ENCODE data around the gene KRTAP1-1. TPM values are rescaled to one million over a fixed set of nuclear protein-coding genes. Genes with fewer than 3 reads are reported as not detected.

The KRTAP1-1 gene
- total RNA-seq, 1 donor from 2014 or later = not detected

DNA sequence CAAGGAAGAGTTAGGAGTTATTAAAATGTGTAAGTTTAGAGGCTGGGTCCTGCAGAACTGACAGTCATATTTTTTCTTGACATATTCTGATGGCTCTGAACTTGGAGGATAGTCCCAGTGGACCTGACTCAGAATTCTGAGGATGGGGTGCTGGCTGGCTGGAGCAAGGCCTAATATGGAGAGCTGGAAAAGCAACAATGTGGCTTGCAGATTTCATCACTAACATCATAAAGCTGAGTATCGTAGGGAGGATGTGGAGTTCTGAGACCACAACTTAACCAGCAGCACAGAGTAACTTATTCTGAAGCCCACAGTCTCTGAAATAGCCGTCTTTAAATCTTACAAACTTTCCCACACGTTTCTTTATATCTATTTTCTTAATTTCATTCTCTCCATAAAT, 16.6 kb downstream of the KRTAP1-1 start:
- Mint-ChIP-seq H3K36me3 (ENCODE audit: low read depth) (no peaks in the 10 kb centered on the region), H3K4me1 (no peaks in the 10 kb centered on the region), H3K4me3 (no peak overlapping the region), H3K9me3 (peaks cover 6% of the 10 kb centered on the region), H3K27ac (ENCODE audit: unreplicated experiment) (no peak overlapping the region), H3K27me3 (ENCODE audit: low read depth) (peaks cover 4% of the 10 kb centered on the region)
- TF ChIP-seq, protein P1, sequence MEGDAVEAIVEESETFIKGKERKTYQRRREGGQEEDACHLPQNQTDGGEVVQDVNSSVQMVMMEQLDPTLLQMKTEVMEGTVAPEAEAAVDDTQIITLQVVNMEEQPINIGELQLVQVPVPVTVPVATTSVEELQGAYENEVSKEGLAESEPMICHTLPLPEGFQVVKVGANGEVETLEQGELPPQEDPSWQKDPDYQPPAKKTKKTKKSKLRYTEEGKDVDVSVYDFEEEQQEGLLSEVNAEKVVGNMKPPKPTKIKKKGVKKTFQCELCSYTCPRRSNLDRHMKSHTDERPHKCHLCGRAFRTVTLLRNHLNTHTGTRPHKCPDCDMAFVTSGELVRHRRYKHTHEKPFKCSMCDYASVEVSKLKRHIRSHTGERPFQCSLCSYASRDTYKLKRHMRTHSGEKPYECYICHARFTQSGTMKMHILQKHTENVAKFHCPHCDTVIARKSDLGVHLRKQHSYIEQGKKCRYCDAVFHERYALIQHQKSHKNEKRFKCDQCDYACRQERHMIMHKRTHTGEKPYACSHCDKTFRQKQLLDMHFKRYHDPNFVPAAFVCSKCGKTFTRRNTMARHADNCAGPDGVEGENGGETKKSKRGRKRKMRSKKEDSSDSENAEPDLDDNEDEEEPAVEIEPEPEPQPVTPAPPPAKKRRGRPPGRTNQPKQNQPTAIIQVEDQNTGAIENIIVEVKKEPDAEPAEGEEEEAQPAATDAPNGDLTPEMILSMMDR (conservative IDR thresholded peaks at IDR 0.05) = no peak
- DNase-seq (ENCODE audit: low read depth, low spot score) = no peak

DNA sequence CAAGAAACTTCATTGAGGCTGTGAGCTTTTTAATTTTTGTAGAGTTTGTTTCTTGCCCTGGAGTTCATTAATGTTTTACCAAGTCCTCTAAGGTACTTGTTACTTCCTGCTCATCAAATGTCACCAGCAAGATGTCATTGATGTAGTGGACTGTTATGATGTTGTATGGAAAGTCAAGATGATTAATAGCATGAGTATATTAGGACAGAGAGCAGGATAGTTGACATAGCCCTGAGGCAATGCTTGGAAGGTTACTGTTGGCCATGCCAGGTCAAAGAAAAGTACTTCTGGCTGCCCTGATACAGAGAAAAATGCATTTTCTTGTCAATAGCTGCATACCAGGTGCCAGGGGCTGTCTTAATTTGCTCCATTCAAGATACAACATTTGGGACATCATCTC, 20.9 kb downstream of the KRTAP1-1 start:
- Mint-ChIP-seq H3K36me3 (ENCODE audit: low read depth) (no peaks in the 10 kb centered on the region), H3K27me3 (ENCODE audit: low read depth) (peaks cover 3% of the 10 kb centered on the region), H3K4me1 (peaks cover 5% of the 10 kb centered on the region), H3K9me3 (peaks cover 6% of the 10 kb centered on the region), H3K27ac (ENCODE audit: unreplicated experiment) (no peak overlapping the region), H3K4me3 (no peak overlapping the region)
- DNase-seq (ENCODE audit: low read depth, low spot score) = no peak
- TF ChIP-seq, protein P1 (conservative IDR thresholded peaks at IDR 0.05) = no peak

DNA sequence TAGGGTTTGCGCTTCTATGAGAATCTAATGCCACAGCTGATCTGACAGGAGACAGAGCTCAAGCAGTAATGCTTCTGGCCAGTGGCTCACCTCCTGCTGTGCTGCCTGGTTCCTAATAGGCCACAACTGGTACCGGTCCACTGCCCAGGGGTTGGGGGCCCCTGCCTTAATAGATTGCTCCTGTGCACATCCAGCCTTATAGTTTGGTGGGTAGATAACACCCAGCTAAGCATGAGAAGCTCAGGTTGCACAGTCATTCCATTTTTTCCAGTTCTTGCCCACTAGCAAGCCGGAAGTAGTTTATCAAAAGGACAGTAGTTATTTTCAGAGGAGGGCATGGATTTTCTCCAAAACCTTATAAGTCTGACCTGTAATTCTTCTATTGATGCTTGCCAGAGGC, 21.8 kb downstream of the KRTAP1-1 start:
- Mint-ChIP-seq H3K4me1 (peaks cover 5% of the 10 kb centered on the region), H3K36me3 (ENCODE audit: low read depth) (no peaks in the 10 kb centered on the region), H3K9me3 (peaks cover 6% of the 10 kb centered on the region), H3K27ac (ENCODE audit: unreplicated experiment) (no peak overlapping the region), H3K4me3 (no peak overlapping the region), H3K27me3 (ENCODE audit: low read depth) (no peaks in the 10 kb centered on the region)
- TF ChIP-seq, protein P1 (conservative IDR thresholded peaks at IDR 0.05) = no peak
- no peak for DNase-seq (ENCODE audit: low read depth, low spot score)

DNA sequence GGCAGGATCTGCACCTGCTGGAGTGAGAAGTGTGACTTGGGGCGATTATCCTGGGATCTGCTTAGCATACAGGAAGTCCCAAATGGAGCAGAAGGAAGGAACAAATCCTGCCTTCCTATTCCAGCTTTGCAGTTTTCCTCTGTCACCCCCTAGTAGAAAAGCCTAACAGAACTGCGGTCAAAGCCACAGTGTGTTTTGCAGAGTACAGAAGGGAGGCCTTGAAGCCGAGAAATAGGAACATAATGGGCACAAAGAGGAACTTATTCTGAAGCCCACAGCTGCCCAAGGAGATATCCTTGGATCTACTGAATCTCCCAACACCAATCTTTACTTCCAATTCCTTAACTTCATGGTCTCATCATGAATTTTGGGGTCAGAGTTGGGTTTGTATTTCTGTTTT, 22.7 kb downstream of the KRTAP1-1 start:
- Mint-ChIP-seq H3K27ac (ENCODE audit: unreplicated experiment) (no peak overlapping the region), H3K9me3 (peaks cover 6% of the 10 kb centered on the region), H3K27me3 (ENCODE audit: low read depth) (no peaks in the 10 kb centered on the region), H3K4me1 (peaks cover 5% of the 10 kb centered on the region), H3K36me3 (ENCODE audit: low read depth) (no peaks in the 10 kb centered on the region), H3K4me3 (no peak overlapping the region)
- TF ChIP-seq, protein P1 (conservative IDR thresholded peaks at IDR 0.05) = no peak
- no peak for DNase-seq (ENCODE audit: low read depth, low spot score)

DNA sequence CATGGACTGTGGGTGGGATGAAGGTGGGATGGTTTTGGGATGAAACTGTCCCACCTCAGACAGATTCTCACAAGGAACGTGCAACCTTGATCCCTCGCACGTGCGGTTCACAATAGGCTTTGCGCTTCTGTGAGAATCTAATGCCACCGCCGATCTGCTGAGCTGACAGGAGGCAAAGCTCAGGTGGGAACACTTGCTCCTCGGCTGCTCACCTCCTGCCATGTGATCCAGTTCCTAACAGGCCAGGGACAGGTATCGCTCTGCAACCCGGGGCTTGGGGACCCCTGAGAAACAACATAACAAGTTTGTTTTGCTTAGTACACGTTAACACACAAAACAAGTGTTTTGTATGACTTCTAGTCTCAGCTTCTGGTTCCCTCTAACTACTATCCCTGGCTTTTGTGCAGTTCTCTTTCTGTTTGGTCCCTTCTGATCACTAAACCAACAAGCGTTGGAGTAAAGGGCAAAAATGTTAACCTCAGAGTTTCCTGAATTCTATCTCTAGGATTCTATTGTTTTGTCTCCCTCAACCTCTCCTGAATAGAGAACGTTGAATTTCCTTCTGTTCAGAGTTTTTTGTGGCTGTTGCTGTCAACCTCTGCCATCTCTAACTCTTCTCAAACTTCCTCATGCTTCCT, 24.6 kb downstream of the KRTAP1-1 start:
- H3K4me1 Mint-ChIP-seq = peaks cover 5% of the 10 kb centered on the region
- no peak for DNase-seq (ENCODE audit: low read depth, low spot score)
- no peaks in the 10 kb centered on the region for H3K27me3 Mint-ChIP-seq (ENCODE audit: low read depth)
- peaks cover 2% of the 10 kb centered on the region for H3K9me3 Mint-ChIP-seq
- no peaks in the 10 kb centered on the region for H3K36me3 Mint-ChIP-seq (ENCODE audit: low read depth)
- TF ChIP-seq, protein P1 (conservative IDR thresholded peaks at IDR 0.05) = no peak
- no peak overlapping the region for H3K27ac Mint-ChIP-seq (ENCODE audit: unreplicated experiment)
- no peak overlapping the region for H3K4me3 Mint-ChIP-seq

Data from neural crest cell (in vitro differentiated cells).